Activated naive CD4-positive, alpha-beta T cell treated with anti-CD3 and anti-CD28 coated beads, Interleukin-2, amount 50 U/mL, for 24 hours (primary cell): Measurements from ENCODE around the gene PRMT3.
"Not testable (repeated sequence)": the region's sequence is repeated elsewhere in the genome, so short reads cannot be mapped to it uniquely, and the experiment has no call there.

ENCODE experiments used
- H3K27ac Mint-ChIP-seq: one replicate; pipeline ENCODE4 v1.8.0; 2021; ENCODE audit warnings: mild to moderate bottlenecking, mixed read lengths
- H3K27me3 Mint-ChIP-seq: one replicate; pipeline ENCODE4 v1.8.0; 2021; ENCODE audit warnings: mixed read lengths
- H3K36me3 Mint-ChIP-seq: one replicate; pipeline ENCODE4 v1.8.0; 2021; ENCODE audit warnings: mixed read lengths
- H3K4me1 Mint-ChIP-seq: one replicate; pipeline ENCODE4 v1.8.0; 2021; ENCODE audit warnings: mixed read lengths
- H3K4me3 Mint-ChIP-seq: one replicate; pipeline ENCODE4 v1.8.0; 2021; ENCODE audit warnings: mild to moderate bottlenecking, mixed read lengths
- H3K9me3 Mint-ChIP-seq: one replicate; pipeline ENCODE4 v1.8.0; 2021; ENCODE audit warnings: mixed read lengths

Gene PRMT3

DNA sequence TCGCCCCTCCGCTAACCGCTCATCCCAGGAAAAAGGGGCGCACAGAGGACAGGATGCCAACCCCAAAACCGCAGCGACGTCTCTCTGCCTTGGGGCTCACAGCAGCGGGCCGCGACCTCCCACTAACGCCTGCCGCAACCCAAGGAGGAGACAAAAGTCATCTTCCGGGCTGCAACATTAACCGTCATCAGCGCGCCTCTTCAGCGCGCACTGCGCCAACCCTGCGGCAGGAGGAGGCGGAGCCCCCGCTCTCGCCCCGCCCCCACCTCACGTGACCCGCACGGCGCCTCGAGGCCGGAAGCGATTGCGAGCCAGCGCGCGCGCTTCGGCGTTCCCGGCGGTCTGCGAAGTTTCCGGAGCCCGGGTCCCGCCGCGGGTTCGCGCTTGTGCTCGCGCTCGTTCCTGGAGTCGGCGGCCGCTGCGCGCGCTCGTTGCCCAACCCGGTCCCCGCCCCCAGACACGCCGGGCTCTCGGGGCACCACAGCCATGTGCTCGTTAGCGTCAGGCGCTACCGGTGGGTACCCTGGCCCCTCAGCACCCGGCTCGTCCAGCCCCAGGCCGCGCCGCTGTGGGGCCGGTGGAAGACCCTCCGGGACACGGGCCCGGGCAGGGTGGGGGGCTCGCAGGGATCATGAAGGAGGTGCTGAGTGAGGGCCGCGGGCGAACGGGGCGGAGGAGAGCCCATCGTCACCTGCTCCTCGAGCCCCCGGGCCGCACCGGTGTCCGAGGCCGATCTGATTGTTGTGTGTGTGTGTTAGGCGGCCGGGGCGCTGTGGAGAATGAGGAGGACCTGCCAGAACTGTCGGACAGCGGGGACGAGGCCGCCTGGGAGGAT lies at the start of gene PRMT3:
Gene PRMT3 (plus strand): TSS at position 456 of the 835 bp plus-strand sequence. CDS start 31 bp downstream, at position 487.
- Mint-ChIP-seq H3K27ac (peak within 1 kb of the TSS; percentile 100), H3K36me3 (peaks cover 7% of the 10 kb centered on the region), H3K27me3 (no peaks in the 10 kb centered on the region), H3K9me3 (no peaks in the 10 kb centered on the region), H3K4me1 (peaks cover 22% of the 10 kb centered on the region), H3K4me3 (peak within 1 kb of the TSS; percentile 93)

DNA sequence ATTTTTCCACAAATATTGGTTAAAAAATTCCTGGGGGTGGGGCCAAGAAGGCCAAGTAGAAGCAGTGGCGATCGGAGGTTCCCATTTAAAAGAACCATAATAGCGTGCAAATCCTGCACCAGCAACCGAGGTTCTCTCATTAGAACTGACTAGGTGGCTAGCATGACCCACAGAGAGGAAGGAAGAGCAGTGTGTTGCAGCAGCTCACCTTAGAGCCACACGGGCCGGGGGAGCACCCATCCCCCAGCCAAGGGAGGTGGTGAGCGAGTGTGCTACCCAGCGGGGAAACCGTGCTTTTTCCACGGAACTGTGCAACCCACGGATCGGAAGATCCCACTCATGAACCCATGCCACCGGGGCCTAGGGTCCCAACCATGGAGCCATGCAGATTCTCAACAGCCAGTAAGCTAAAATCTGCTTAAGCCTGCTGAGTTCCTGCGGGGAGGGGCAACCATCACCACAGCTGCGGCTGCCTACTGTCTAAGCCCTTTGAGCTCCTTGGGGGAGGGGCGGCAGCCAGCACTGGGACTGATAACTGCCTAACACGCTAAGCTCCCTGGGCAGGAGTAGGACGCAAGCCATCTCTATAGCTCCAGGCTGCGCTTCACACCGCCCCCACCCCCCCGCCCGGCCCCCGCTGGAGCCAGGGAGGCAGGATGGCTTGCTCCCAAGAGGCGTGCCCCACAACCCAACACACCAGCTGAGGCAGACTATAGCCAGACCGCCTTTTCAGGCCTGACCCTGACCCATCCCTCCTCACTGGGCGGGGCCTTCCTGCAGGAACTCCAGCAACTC lies 45.0 kb upstream of the PRMT3 start:
- Mint-ChIP-seq H3K27me3 (peaks cover 38% of the 10 kb centered on the region), H3K27ac (no peak overlapping the region), H3K4me3 (no peak overlapping the region), H3K36me3 (no peaks in the 10 kb centered on the region), H3K4me1 (no peaks in the 10 kb centered on the region), H3K9me3 (no peaks in the 10 kb centered on the region)

DNA sequence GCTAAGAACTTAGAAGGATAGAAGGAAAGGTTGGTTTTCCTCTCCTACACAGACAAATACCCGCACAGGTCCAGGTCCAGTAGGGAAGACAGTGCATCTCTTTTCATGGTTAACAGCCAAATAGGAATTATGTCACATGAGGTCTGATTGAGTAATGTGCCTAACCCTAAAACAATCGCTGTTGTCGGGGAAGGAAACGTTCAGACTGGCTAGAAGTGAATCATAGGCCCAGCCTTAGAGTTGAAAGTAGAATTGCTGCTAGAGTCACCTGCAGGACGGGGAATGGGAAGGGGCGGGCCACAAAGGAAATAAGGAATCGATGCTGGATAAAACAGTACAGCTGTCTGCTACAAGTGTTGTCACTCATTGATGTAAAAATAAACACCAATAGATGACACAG lies 36.4 kb upstream of the PRMT3 start:
- Mint-ChIP-seq H3K27me3 (peaks cover 1% of the 10 kb centered on the region), H3K27ac (no peak overlapping the region), H3K4me1 (peaks cover 4% of the 10 kb centered on the region), H3K4me3 (no peak overlapping the region), H3K9me3 (no peaks in the 10 kb centered on the region), H3K36me3 (no peaks in the 10 kb centered on the region)

DNA sequence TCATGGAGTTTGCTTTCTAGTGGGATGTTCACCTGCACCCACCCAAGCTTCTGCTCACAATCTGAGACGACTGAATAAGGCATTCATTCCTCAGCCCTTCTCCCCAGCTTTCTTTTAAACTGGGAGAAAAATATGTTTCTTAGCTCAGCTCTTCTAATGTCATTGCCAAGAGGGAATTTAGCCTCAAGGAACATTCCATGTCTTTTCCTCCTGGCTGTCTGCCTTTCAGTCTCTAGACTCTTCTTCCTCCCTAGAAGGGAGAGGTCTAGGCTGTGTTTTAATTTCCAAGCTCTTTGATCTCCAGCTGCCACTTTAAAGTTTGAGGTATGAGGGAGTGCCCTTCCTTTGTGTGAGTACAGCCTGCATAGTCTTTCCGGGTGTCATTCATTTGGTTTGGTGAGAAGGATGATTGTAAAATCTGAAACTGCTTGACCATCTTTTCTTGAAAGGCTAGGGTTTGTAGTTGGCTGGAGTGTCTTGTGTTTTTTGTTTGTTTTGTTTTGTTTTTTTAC lies 35.7 kb upstream of the PRMT3 start:
- no peak overlapping the region for H3K4me3 Mint-ChIP-seq
- no peak overlapping the region for H3K27ac Mint-ChIP-seq
- no peaks in the 10 kb centered on the region for H3K36me3 Mint-ChIP-seq
- no peaks in the 10 kb centered on the region for H3K9me3 Mint-ChIP-seq
- H3K27me3 Mint-ChIP-seq: peaks cover 1% of the 10 kb centered on the region
- peaks cover 4% of the 10 kb centered on the region for H3K4me1 Mint-ChIP-seq

DNA sequence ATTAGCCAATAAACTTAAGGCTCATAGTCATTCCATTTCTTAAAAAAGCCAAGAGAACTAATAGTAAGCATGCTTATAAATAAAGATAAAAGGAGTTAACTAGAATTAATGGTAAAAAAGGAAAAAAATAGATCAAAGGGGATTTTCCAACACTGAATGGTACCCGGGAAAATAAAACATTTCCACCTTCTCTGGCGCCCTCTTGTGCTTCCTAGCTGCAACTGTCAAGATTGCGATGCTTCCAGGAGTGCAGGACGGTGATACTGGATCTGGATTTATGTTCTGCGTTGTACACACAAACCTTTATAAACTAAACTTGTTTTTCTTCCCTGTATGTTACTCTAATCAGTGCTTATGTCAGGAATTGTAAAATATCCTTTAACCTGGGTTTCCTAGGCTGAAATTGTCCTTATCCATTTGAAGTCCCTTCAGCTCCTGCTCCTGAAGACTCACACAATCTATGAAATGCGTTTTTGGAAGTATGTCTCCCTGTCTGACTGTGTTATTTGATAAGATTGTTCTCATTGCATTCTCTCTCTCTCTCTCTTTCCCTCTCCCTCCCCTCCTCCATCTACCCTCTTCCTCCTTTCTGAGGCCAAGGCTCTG lies 33.6 kb upstream of the PRMT3 start:
- no peaks in the 10 kb centered on the region for H3K9me3 Mint-ChIP-seq
- no peaks in the 10 kb centered on the region for H3K27me3 Mint-ChIP-seq
- H3K4me1 Mint-ChIP-seq: peaks cover 4% of the 10 kb centered on the region
- H3K36me3 Mint-ChIP-seq: no peaks in the 10 kb centered on the region
- H3K27ac Mint-ChIP-seq: no peak overlapping the region
- no peak overlapping the region for H3K4me3 Mint-ChIP-seq

DNA sequence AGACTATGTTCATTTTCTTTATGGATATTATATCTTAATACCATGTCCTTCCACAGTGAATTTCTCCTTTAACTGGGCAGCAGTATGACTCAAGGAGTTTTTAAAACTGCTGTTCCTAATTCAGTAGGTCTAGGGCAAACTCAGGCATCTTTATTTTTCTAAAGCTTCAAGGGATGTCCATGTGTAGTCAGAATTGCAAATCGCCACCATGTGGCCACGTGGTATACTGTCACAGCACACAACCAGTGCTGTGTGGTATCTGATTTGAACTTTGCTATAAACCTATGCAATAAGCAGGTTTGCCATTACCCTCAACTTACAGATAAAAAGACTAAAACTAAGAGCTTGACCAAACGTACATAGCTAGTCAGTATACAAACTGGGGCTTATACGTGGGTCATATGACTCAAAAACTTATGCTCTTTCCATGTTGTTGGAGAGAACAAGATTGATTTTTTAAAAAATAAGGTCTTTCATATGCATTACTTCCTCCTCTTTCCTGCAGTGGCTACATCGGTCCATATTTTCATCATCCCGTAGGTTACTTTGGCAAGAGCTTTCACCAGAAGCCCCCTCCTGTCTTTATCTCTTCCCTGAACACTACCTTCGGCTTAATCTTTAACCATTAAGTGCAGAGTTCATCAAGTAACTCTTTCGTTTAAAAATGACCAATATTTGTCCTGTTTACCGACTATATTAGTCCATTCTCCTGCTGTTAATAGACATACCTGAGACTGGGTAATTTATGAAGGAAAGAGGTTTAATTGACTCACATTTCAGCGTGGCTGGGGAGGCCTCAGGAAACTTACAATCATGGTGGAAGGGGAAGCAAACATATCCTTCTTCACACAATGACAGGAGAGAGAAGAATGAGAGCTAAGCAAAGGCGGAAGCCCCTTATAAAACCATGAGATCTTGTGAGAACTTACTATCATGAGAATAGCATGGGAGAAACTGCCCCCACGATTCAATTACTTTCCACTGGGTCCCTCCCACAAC lies 32.0 kb upstream of the PRMT3 start:
- Mint-ChIP-seq H3K36me3 (peaks cover 2% of the 10 kb centered on the region), H3K4me3 (no peak overlapping the region), H3K4me1 (peaks cover 8% of the 10 kb centered on the region), H3K27me3 (no peaks in the 10 kb centered on the region), H3K9me3 (no peaks in the 10 kb centered on the region), H3K27ac (no peak overlapping the region)

DNA sequence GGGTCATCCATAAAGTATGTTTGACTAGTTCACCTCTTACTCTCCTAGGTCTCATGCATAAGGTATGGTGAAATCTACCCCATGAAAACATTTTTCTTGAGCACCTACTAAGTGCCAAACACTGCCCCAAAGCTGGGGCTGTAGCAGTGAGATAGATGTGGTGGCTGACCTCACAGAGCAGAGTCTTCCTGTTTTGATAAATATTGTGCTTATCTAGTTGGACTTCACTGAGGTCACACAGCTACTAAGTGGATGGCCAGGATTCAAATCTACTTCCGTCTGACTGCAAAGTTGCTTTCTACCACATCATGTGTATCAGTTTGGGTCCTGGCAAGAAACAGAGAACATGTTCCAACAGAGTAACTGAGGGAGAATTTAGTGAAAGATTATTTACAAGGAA lies 30.4 kb upstream of the PRMT3 start:
- H3K36me3 Mint-ChIP-seq: peaks cover 2% of the 10 kb centered on the region
- no peak overlapping the region for H3K4me3 Mint-ChIP-seq
- peaks cover 5% of the 10 kb centered on the region for H3K9me3 Mint-ChIP-seq
- peaks cover 18% of the 10 kb centered on the region for H3K4me1 Mint-ChIP-seq
- H3K27me3 Mint-ChIP-seq: no peaks in the 10 kb centered on the region
- no peak overlapping the region for H3K27ac Mint-ChIP-seq

DNA sequence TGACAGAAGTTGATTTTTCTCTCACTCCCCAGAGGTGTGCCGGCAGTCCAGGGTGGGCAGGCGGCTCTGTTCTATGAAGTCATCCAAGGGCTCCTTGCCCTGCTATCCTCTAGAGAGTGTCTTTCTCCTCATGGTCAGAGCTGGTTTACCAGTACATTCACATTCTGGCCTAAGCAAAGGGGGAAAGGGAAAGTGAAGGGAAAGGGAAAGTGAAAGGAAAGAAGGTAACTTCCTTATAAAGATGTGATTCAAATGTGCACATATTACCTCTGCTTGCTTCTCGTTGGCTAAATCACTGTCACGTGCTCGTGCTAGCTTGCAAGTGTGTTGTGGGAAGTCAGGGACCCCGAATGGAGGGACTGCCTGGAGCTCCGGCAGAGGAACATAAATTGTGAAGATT lies 26.9 kb upstream of the PRMT3 start:
- H3K27ac Mint-ChIP-seq: peak overlapping the region; percentile 88
- H3K4me3 Mint-ChIP-seq: peak overlapping the region; percentile 76
- peaks cover 5% of the 10 kb centered on the region for H3K9me3 Mint-ChIP-seq
- H3K27me3 Mint-ChIP-seq: no peaks in the 10 kb centered on the region
- peaks cover 48% of the 10 kb centered on the region for H3K4me1 Mint-ChIP-seq
- H3K36me3 Mint-ChIP-seq: peaks cover 2% of the 10 kb centered on the region

DNA sequence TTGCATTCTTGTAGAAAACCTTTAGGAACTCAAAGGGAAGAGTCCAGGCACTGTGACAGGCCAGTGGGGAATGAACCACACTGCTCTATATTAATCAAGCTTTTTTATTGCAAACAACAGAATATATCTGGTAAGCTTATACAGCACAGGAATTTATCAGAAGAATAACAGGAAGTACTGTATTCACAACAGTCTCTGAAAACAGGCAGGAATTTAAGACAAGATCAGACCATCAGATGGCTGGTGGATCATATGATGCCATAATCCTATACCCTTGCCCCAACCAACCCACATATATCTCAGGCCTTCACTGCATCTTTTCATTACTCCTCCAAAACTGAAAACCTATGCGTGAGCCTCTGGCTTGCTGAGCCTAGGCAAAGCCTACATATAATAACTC lies 25.0 kb upstream of the PRMT3 start:
- Mint-ChIP-seq H3K4me3 (peak overlapping the region; percentile 93), H3K27ac (peak overlapping the region; percentile 91), H3K36me3 (peaks cover 8% of the 10 kb centered on the region), H3K9me3 (peaks cover 5% of the 10 kb centered on the region), H3K27me3 (no peaks in the 10 kb centered on the region), H3K4me1 (peaks cover 64% of the 10 kb centered on the region)

DNA sequence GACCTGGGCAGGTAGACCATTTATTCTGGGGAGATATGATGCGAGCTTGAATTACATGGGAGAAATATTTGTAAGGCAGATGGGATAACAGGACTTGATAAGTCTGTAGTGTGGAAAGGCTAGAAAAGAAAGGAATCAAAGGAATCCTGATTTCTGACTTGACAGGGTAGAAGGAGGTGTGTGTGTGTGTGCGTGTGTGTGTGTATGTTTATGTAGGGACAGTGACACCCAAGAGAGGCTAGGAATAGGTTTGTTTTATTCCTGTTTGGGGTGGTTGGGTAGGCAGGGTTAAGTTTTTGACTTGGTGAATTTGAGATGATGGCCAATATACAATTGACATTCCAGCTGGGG lies 24.4 kb upstream of the PRMT3 start:
- H3K27ac Mint-ChIP-seq: peak overlapping the region; percentile 91
- H3K36me3 Mint-ChIP-seq: peaks cover 9% of the 10 kb centered on the region
- peaks cover 5% of the 10 kb centered on the region for H3K9me3 Mint-ChIP-seq
- H3K4me3 Mint-ChIP-seq: peak overlapping the region; percentile 93
- no peaks in the 10 kb centered on the region for H3K27me3 Mint-ChIP-seq
- H3K4me1 Mint-ChIP-seq: peaks cover 67% of the 10 kb centered on the region

DNA sequence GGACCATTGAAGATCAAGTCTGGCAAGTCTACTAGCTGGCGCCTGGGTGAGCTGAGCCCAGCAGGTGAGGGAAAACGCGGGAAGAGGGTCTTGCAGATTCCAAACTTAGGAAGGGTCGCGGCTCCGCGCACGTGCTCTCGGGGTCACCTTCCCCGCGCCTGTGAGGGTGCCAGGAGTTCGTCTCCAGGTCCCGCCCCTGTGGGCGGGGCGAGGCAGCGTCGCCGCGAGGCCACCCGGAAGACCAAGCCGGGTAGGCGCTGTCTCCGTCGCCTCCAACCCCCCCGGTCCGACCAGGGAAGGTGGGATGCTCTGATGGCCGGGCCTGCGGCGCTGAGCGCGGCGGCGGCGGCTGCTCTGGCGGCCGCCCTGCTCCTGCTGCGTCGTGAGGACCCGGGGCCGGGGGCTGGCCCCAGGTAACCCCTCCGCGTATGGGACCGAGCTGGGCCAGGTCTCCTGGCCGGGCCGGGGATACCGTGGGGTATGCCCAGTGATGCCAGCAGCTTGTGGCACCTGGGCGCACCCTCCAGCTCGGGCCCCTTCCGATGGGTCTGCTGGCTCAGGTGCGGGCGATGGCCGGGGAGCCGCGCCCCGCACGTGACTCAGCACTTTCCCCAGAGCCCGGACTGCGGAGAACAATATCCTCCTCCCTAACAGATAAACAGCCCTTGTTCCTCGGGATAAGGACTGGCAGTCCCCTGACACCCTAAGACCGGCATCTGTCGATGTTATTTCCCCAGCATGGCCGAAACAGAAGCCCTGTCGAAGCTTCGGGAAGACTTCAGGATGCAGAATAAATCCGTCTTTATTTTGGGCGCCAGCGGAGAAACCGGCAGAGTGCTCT lies 23.8 kb upstream of the PRMT3 start, which contains the start of gene HTATIP2:
Gene HTATIP2 (plus strand): TSS at position 215 of the 841 bp plus-strand sequence. CDS start 524 bp downstream, at position 739.
- Mint-ChIP-seq H3K27me3 (no peaks in the 10 kb centered on the region), H3K4me1 (peaks cover 73% of the 10 kb centered on the region), H3K9me3 (peaks cover 5% of the 10 kb centered on the region), H3K4me3 (peak within 1 kb of the TSS; percentile 93), H3K36me3 (peaks cover 15% of the 10 kb centered on the region), H3K27ac (peak within 1 kb of the TSS; percentile 91)

DNA sequence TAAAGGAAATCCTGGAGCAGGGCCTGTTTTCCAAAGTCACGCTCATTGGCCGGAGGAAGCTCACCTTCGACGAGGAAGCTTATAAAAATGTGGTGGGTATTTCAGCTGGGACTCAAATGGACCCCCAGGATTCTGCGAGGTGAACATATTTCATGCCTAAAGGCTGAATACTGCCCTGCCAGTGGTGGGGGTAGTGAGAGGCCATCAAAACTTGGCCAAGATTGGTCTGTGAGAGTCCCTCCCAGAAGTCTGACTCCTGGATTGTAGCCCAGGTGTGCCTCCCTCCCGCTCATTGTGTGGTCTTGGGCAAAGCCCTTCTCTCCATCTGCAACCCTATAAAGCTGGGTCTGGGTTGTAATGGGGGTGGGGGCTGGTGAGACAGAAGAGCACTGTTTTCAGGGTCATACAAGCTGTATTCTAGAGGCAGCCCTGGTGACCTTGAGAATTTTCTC lies 23.1 kb upstream of the PRMT3 start:
- peak overlapping the region; percentile 88 for H3K4me3 Mint-ChIP-seq
- peaks cover 76% of the 10 kb centered on the region for H3K4me1 Mint-ChIP-seq
- peaks cover 17% of the 10 kb centered on the region for H3K36me3 Mint-ChIP-seq
- H3K9me3 Mint-ChIP-seq: peaks cover 5% of the 10 kb centered on the region
- H3K27me3 Mint-ChIP-seq: no peaks in the 10 kb centered on the region
- H3K27ac Mint-ChIP-seq: peak overlapping the region; percentile 89

DNA sequence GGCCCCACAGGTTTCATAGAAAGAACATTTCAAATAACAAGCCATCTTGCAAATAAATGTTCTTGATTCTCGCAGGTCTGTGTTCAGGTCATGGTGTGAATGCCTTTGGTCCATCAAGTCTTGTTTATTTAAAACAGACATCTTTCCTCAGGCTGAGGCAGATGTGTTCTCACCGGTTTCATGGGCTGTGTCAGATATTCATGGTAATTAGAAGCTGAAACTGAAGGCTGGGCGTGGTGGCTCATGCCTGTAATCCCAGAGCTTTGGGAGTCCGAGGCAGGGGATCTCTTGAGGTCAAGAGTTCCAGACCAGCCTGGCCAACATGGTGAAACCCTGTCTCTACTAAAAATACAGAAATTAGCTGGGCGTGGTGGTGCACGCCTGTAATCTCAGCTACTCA lies 22.1 kb upstream of the PRMT3 start:
- H3K27me3 Mint-ChIP-seq, H3K9me3 Mint-ChIP-seq: not testable (repeated sequence)
- H3K27ac Mint-ChIP-seq: peak overlapping the region; percentile 51
- peaks cover 72% of the 10 kb centered on the region for H3K4me1 Mint-ChIP-seq
- H3K36me3 Mint-ChIP-seq: peaks cover 15% of the 10 kb centered on the region
- H3K4me3 Mint-ChIP-seq: peak overlapping the region; percentile 88
